Stimulated activated CD8-positive, alpha-beta memory T cell treated with anti-CD3 and anti-CD28 coated beads, Interleukin-7, amount 100 ng/mL, for 24 hours (primary cell): Measurements from ENCODE around the gene CDAN1.
A peak's percentile ranks its signal among the peaks of the same experiment; 100 is the strongest.
"Not testable (repeated sequence)": the region's sequence is repeated elsewhere in the genome, so short reads cannot be mapped to it uniquely, and the experiment has no call there.

Experiments
- DNase-seq: peaks from one replicate; pipeline ENCODE4 v3.0.0-alpha.2; 2020; ENCODE audit warnings: low read depth

The CDAN1 gene

GRCh38 chr15:42710662-42711061 is 26.3 kb downstream of the CDAN1 start:
- DNase-seq: no peak

GRCh38 chr15:42707873-42708544 is 28.9 kb downstream of the CDAN1 start:
- no peak for DNase-seq

- DNase-seq: no peak
These were observed 29.9 kb downstream of the CDAN1 start for GRCh38 chr15:42707068-42707467.

GRCh38 chr15:42705336-42705735 is 31.6 kb downstream of the CDAN1 start:
- DNase-seq: no peak

- DNase-seq: peak; percentile 14
These were observed 32.4 kb downstream of the CDAN1 start for GRCh38 chr15:42704492-42704926.

GRCh38 chr15:42696626-42697025 is 40.3 kb downstream of the CDAN1 start:
- no peak for DNase-seq

- DNase-seq: no peak
These were observed 41.3 kb downstream of the CDAN1 start for GRCh38 chr15:42695527-42696071.

- no peak for DNase-seq
These were observed 42.5 kb downstream of the CDAN1 start for GRCh38 chr15:42694398-42694797.

- no peak for DNase-seq
These were observed 43.0 kb downstream of the CDAN1 start for GRCh38 chr15:42693942-42694341.

GRCh38 chr15:42693496-42693895 is 43.4 kb downstream of the CDAN1 start:
- DNase-seq: no peak

GRCh38 chr15:42692997-42693396 is 43.9 kb downstream of the CDAN1 start:
- DNase-seq: no peak

GRCh38 chr15:42692536-42692935 is 44.4 kb downstream of the CDAN1 start:
- DNase-seq: no peak

GRCh38 chr15:42691770-42692169 is 45.2 kb downstream of the CDAN1 start:
- no peak for DNase-seq

GRCh38 chr15:42691308-42691707 is 45.6 kb downstream of the CDAN1 start:
- no peak for DNase-seq

GRCh38 chr15:42688301-42688700 is 48.6 kb downstream of the CDAN1 start:
- DNase-seq: no peak

GRCh38 chr15:42687740-42688139 is 49.2 kb downstream of the CDAN1 start:
- DNase-seq: no peak

- no peak for DNase-seq
These were observed 50.6 kb downstream of the CDAN1 start for GRCh38 chr15:42686281-42686680.

- no peak for DNase-seq
These were observed 55.8 kb downstream of the CDAN1 start for GRCh38 chr15:42681119-42681518.

GRCh38 chr15:42680142-42680482 is 56.8 kb downstream of the CDAN1 start:
- not testable (repeated sequence) for DNase-seq

- DNase-seq: no peak
These were observed 57.4 kb downstream of the CDAN1 start for GRCh38 chr15:42679285-42680141.

GRCh38 chr15:42675021-42675420 is 61.9 kb downstream of the CDAN1 start:
- no peak for DNase-seq

GRCh38 chr15:42674472-42674871 is 62.5 kb downstream of the CDAN1 start:
- no peak for DNase-seq
